ENCODE results near the gene ATG5. TPM values are rescaled to one million over a fixed set of nuclear protein-coding genes. Genes with fewer than 3 reads are reported as not detected.
A peak's percentile ranks its signal among the peaks of the same experiment; 100 is the strongest.

Gene ATG5
- total and polyA plus RNA-seq, 2 experiments from 2014 or later: 31.6 to 48.2 TPM

DNA sequence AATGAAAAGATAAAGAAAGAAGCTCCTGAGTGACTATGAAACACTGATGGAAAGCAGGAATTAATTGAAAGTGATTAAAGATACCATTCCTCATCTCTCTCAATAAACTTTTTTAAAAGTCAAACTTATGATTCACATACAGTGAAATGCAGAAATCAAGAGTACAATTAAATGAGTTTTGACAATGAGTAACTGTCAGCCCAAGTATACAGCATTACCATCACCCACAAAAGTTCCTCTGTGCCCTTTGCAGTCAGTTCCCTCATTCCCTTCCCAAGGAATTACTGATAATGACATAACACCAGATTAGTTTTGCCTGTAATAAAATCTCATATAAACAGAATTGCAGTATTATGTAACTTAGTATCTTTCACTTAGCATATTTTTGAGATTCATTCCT is 44.5 kb downstream of the ATG5 start:
- H3K4me2 ChIP-seq: no peak overlapping the region
- H3K4me1 ChIP-seq (ENCODE audit: insufficient read depth): no peaks in the 10 kb centered on the region
- H2AFZ ChIP-seq: no peak overlapping the region
- no peak overlapping the region for H3K27ac ChIP-seq (ENCODE audit: low read depth)
- no peaks in the 10 kb centered on the region for H4K20me1 ChIP-seq (replicated peaks; ENCODE audit: insufficient read depth)
- ATAC-seq (no peak), DNase-seq (ENCODE audit: low spot score) (no peak)
- no peaks in the 10 kb centered on the region for H3K36me3 ChIP-seq (ENCODE audit: insufficient read depth)
- Mint-ChIP-seq H3K4me1 (peaks cover 3% of the 10 kb centered on the region; the same call in 1 of the 3 replicates), H3K27ac (0 out of 2 replicates have a peak overlapping the region, but pooled peaks have one; percentile 21), H3K27me3 (ENCODE audit: insufficient read depth, low read depth, poor library complexity) (no peaks in the 10 kb centered on the region), H3K36me3 (ENCODE audit: low read depth) (peaks cover 9% of the 10 kb centered on the region; the same call in 2 of the 3 replicates), H3K9me3 (no peaks in the 10 kb centered on the region), H3K4me3 (no peak overlapping the region)
- H3K79me2 ChIP-seq (replicated peaks; ENCODE audit: insufficient read depth): peaks cover 30% of the 10 kb centered on the region
- TF ChIP-seq EZH2 (IDR thresholded peaks at IDR 0.05; ENCODE audit: low read depth, unreplicated experiment) (no peak), STAT1 (IDR thresholded peaks at IDR 0.05; ENCODE audit: unreplicated experiment) (no peak), ZNF462 (CRISPR knock-in tag; IDR thresholded peaks at IDR 0.05) (no peak), ETS1 (IDR thresholded peaks at IDR 0.05) (no peak), ZNF331 (CRISPR knock-in tag; IDR thresholded peaks at IDR 0.05; ENCODE audit: low read depth) (no peak), POLR2AphosphoS5 (IDR thresholded peaks at IDR 0.05; ENCODE audit: low read depth) (no peak), CREB1 (CRISPR knock-in tag; IDR thresholded peaks at IDR 0.05; ENCODE audit: low read depth) (no peak), CTCF (conservative IDR thresholded peaks at IDR 0.05; ENCODE audit: low read depth in 2 of 2) (no peak), JUNB (IDR thresholded peaks at IDR 0.05; ENCODE audit: unreplicated experiment) (no peak), NANOG (IDR thresholded peaks at IDR 0.05; ENCODE audit: borderline replicate concordance) (no peak), EZH2phosphoT487 (IDR thresholded peaks at IDR 0.05; ENCODE audit: unreplicated experiment) (no peak), ZNF114 (CRISPR knock-in tag; IDR thresholded peaks at IDR 0.05) (no peak)
- TF ChIP-seq, protein P1, sequence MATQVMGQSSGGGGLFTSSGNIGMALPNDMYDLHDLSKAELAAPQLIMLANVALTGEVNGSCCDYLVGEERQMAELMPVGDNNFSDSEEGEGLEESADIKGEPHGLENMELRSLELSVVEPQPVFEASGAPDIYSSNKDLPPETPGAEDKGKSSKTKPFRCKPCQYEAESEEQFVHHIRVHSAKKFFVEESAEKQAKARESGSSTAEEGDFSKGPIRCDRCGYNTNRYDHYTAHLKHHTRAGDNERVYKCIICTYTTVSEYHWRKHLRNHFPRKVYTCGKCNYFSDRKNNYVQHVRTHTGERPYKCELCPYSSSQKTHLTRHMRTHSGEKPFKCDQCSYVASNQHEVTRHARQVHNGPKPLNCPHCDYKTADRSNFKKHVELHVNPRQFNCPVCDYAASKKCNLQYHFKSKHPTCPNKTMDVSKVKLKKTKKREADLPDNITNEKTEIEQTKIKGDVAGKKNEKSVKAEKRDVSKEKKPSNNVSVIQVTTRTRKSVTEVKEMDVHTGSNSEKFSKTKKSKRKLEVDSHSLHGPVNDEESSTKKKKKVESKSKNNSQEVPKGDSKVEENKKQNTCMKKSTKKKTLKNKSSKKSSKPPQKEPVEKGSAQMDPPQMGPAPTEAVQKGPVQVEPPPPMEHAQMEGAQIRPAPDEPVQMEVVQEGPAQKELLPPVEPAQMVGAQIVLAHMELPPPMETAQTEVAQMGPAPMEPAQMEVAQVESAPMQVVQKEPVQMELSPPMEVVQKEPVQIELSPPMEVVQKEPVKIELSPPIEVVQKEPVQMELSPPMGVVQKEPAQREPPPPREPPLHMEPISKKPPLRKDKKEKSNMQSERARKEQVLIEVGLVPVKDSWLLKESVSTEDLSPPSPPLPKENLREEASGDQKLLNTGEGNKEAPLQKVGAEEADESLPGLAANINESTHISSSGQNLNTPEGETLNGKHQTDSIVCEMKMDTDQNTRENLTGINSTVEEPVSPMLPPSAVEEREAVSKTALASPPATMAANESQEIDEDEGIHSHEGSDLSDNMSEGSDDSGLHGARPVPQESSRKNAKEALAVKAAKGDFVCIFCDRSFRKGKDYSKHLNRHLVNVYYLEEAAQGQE (IDR thresholded peaks at IDR 0.05; ENCODE audit: unreplicated experiment): no peak
- no peak overlapping the region for H3K4me3 ChIP-seq
- no peaks in the 10 kb centered on the region for H3K9me2 ChIP-seq (ENCODE audit: insufficient read depth)
- no peaks in the 10 kb centered on the region for H3F3A ChIP-seq (replicated peaks; ENCODE audit: low read depth)
- no peaks in the 10 kb centered on the region for H3K27me3 ChIP-seq (ENCODE audit: insufficient read depth)
